T-helper 1 cell treated with Interleukin-12 subunit alpha and Interleukin-12 subunit beta and Interleukin-4 antibody, amounts not matched to agents 30 μg/mL and 1 μg/mL, for 36 hours (primary cell): ENCODE data around the gene MRPS15.

ENCODE experiments used
- H3K27ac Mint-ChIP-seq: one replicate; pipeline ENCODE4 v1.8.0; 2021; ENCODE audit warnings: mild to moderate bottlenecking, mixed read lengths
- H3K27me3 Mint-ChIP-seq: one replicate; pipeline ENCODE4 v1.8.0; 2021; ENCODE audit warnings: low read depth, mixed read lengths
- H3K36me3 Mint-ChIP-seq: one replicate; pipeline ENCODE4 v1.8.0; 2021; ENCODE audit warnings: low read depth, mixed read lengths
- H3K4me1 Mint-ChIP-seq: one replicate; pipeline ENCODE4 v1.8.0; 2021; ENCODE audit warnings: low read depth, mixed read lengths
- H3K4me3 Mint-ChIP-seq: one replicate; pipeline ENCODE4 v1.8.0; 2021; ENCODE audit warnings: mild to moderate bottlenecking, moderate library complexity, mixed read lengths
- H3K9me3 Mint-ChIP-seq: one replicate; pipeline ENCODE4 v1.8.0; 2021; ENCODE audit warnings: mixed read lengths

Gene MRPS15

GRCh38 chr1:36406440-36406839, 57.7 kb downstream of the MRPS15 start:
- H3K27ac Mint-ChIP-seq, result no peak overlapping the region
- H3K36me3 Mint-ChIP-seq, result peaks cover 6% of the 10 kb centered on the region
- no peak overlapping the region for H3K4me3 Mint-ChIP-seq
- H3K4me1 Mint-ChIP-seq, result peaks cover 5% of the 10 kb centered on the region
- H3K9me3 Mint-ChIP-seq, result peaks cover 9% of the 10 kb centered on the region
- peaks cover 4% of the 10 kb centered on the region for H3K27me3 Mint-ChIP-seq
